Astrocyte of the spinal cord (primary cell): ENCODE measurements around the gene SHISA9.
"Not testable (repeated sequence)": the region's sequence is repeated elsewhere in the genome, so short reads cannot be mapped to it uniquely, and the experiment has no call there.

Source experiments
- DNase-seq: peaks from one replicate; pipeline ENCODE4 v3.0.0; 2011; ENCODE audit warnings: low read depth, low spot score
- H3K4me3 ChIP-seq: 2 replicates; pipeline ENCODE4 v1.5.1; 2011; ENCODE audit warnings: low read depth, mild to moderate bottlenecking, low read length, moderate library complexity
- CTCF ChIP-seq: IDR thresholded peaks from 2 replicates; pipeline ENCODE4 v1.5.1; 2012; ENCODE audit warnings: low read depth, mild to moderate bottlenecking, low read length, inconsistent platforms
- in situ Hi-C: cut with HindIII; loops from 2 replicates; pipeline ENCODE4 v1.10.0; 2017; ENCODE audit warnings: low sequenced_read_pairs

SHISA9 gene

GRCh38 chr16:12901597-12902461 is at the start of gene SHISA9:
TSS of gene SHISA9 (plus strand) at chr16:12901598.
- in situ Hi-C loops = no loop called here
- DNase-seq = no peak
- no peak within 1 kb of the TSS for H3K4me3 ChIP-seq
- no peak for TF ChIP-seq CTCF

GRCh38 chr16:12853972-12854371 is 47.4 kb upstream of the SHISA9 start:
- no peak overlapping the region for H3K4me3 ChIP-seq
- no peak for DNase-seq
- in situ Hi-C loops = no loop called here
- TF ChIP-seq CTCF = no peak

- H3K4me3 ChIP-seq = not testable (repeated sequence)
These were observed 44.0 kb upstream of the SHISA9 start for GRCh38 chr16:12857435-12857834.

GRCh38 chr16:12862327-12862726 is 39.1 kb upstream of the SHISA9 start:
- no peak for DNase-seq
- in situ Hi-C loops = no loop called here
- TF ChIP-seq CTCF = no peak
- H3K4me3 ChIP-seq = no peak overlapping the region

More at GRCh38 chr16:12857435-12857834, 44.0 kb upstream of the SHISA9 start:
- in situ Hi-C loops, DNase-seq: not testable (repeated sequence)

GRCh38 chr16:12862941-12863340 is 38.5 kb upstream of the SHISA9 start:
- no peak for DNase-seq
- H3K4me3 ChIP-seq = no peak overlapping the region
- no peak for TF ChIP-seq CTCF
- in situ Hi-C loops = no loop called here

GRCh38 chr16:12866981-12867551 is 34.3 kb upstream of the SHISA9 start:
- H3K4me3 ChIP-seq = no peak overlapping the region
- TF ChIP-seq CTCF = no peak
- in situ Hi-C loops = no loop called here
- no peak for DNase-seq

- no peak for DNase-seq
- TF ChIP-seq CTCF = no peak
- in situ Hi-C loops = no loop called here
These were observed 33.2 kb upstream of the SHISA9 start for GRCh38 chr16:12868169-12868568.

More at GRCh38 chr16:12868169-12868568, 33.2 kb upstream of the SHISA9 start:
- no peak overlapping the region for H3K4me3 ChIP-seq
